Right ventricle myocardium superior (tissue), 1 donor: ENCODE measurements around the gene C6. TPM values are rescaled to one million over a fixed set of nuclear protein-coding genes. Genes with fewer than 3 reads are reported as not detected.
"Not testable (repeated sequence)": the region's sequence is repeated elsewhere in the genome, so short reads cannot be mapped to it uniquely, and the experiment has no call there.

Experiments
- ATAC-seq: fragments of 200-7000 bp; cut with Tn5 transposase; one replicate; pipeline ENCODE4 v1.9.1; 2020; ENCODE audit warnings: mild to moderate bottlenecking; ENCODE audit not compliant: poor library complexity
- DNase-seq: peaks from one replicate; pipeline ENCODE4 v3.0.0-alpha.2; 2020
- intact Hi-C: fragments of 100-400 bp; cut with DNase I; formaldehyde crosslinking; loops from one replicate; pipeline ENCODE4 v1.11.2; 2022
- long read RNA-seq: library from polyadenylated mRNA; unstranded; transcript quantifications from one replicate; pipeline ENCODE4 v2.0.0, GENCODE V29; 2021
- total RNA-seq: library from RNA; stranded (reverse); fragmentation: NEBNext Ultra II Directional; extraction: Animal tissue kit (Norgen Biotek cat#: 25700); gene quantifications from one replicate; pipeline ENCODE4 v1.2.1, GENCODE V29; 2021
- donor health status: DM: no; HTN: yes; CAD: no; lungs with severe emphysema.

C6 gene
- total RNA-seq: 90.3 TPM
- long read RNA-seq, transcript C6-202 (18 exons, 3,551 nt): major isoform, 154 of 194 reads
- long read RNA-seq, partial matches to known transcripts: 15 of 194 reads
- long read RNA-seq, other reads (novel, unspliced or antisense): 25 of 194 reads

- DNase-seq (no peak), ATAC-seq (peak; percentile 94)
- intact Hi-C loops: no loop called here
Observed at GRCh38 chr5:41213340-41213739, at the start of gene C6. C6 (minus strand) TSS chr5:41213532; CDS start chr5:41203230, 10,302 bp downstream.

- ATAC-seq (no peak), DNase-seq (no peak)
- intact Hi-C loops: no loop called here
Observed at GRCh38 chr5:41256400-41256799, 43.1 kb upstream of the C6 start.

- ATAC-seq (no peak), DNase-seq (no peak)
- intact Hi-C loops: no loop called here
Observed at GRCh38 chr5:41253109-41253508, 39.8 kb upstream of the C6 start.

- no peak for ATAC-seq
- intact Hi-C loops: no loop called here
- no peak for DNase-seq
Observed at GRCh38 chr5:41252036-41252435, 38.7 kb upstream of the C6 start.

- intact Hi-C loops: no loop called here
- ATAC-seq (no peak), DNase-seq (no peak)
Observed at GRCh38 chr5:41250351-41250987, 37.1 kb upstream of the C6 start.

- no peak for DNase-seq
- intact Hi-C loops: no loop called here
- ATAC-seq: no peak
Observed at GRCh38 chr5:41247135-41247534, 33.8 kb upstream of the C6 start.

GRCh38 chr5:41246376-41246775 lies 33.0 kb upstream of the C6 start:
- DNase-seq: no peak
- no peak for ATAC-seq

GRCh38 chr5:41243558-41243957 lies 30.2 kb upstream of the C6 start:
- ATAC-seq (no peak), DNase-seq (no peak)
- intact Hi-C loops: no loop called here

More at GRCh38 chr5:41246376-41246775, 33.0 kb upstream of the C6 start:
- intact Hi-C loops: no loop called here

GRCh38 chr5:41240985-41241384 lies 27.7 kb upstream of the C6 start:
- ATAC-seq (no peak), DNase-seq (no peak)
- intact Hi-C loops: no loop called here

- ATAC-seq: no peak
- no peak for DNase-seq
- intact Hi-C loops: no loop called here
Observed at GRCh38 chr5:41240390-41240789, 27.1 kb upstream of the C6 start.

GRCh38 chr5:41234475-41234874 lies 21.1 kb upstream of the C6 start:
- intact Hi-C loops: no loop called here
- ATAC-seq: no peak
- DNase-seq: no peak

GRCh38 chr5:41232797-41233196 lies 19.5 kb upstream of the C6 start:
- ATAC-seq: no peak

GRCh38 chr5:41230276-41230675 lies 16.9 kb upstream of the C6 start:
- DNase-seq, ATAC-seq, intact Hi-C loops: not testable (repeated sequence)

More at GRCh38 chr5:41232797-41233196, 19.5 kb upstream of the C6 start:
- intact Hi-C loops: no loop called here
- no peak for DNase-seq

GRCh38 chr5:41223962-41224361 lies 10.6 kb upstream of the C6 start:
- intact Hi-C loops: no loop called here
- ATAC-seq (no peak), DNase-seq (no peak)

- peak; percentile 28 for ATAC-seq
- intact Hi-C loops: no loop called here
- DNase-seq: no peak
Observed at GRCh38 chr5:41219658-41220269, 6.4 kb upstream of the C6 start.

- ATAC-seq (peak; percentile 78), DNase-seq (no peak)
- intact Hi-C loops: no loop called here
Observed at GRCh38 chr5:41218929-41219657, 5.8 kb upstream of the C6 start.

- ATAC-seq (no peak), DNase-seq (no peak)
- intact Hi-C loops: no loop called here
Observed at GRCh38 chr5:41214182-41214581, 850 bp upstream of the C6 start.

GRCh38 chr5:41212935-41213334 lies 397 bp downstream of the C6 start:
- intact Hi-C loops: no loop called here
- DNase-seq: no peak
- peak; percentile 34 for ATAC-seq

- ATAC-seq: peak; percentile 34
- DNase-seq: no peak
- intact Hi-C loops: no loop called here
Observed at GRCh38 chr5:41211417-41211816, 1.9 kb downstream of the C6 start.

GRCh38 chr5:41205475-41205874 lies 7.9 kb downstream of the C6 start:
- intact Hi-C loops, DNase-seq, ATAC-seq: not testable (repeated sequence)
